Osteoblast (primary cell): ENCODE measurements around the gene OR2AT4. TPM values are rescaled to one million over a fixed set of nuclear protein-coding genes. Genes with fewer than 3 reads are reported as not detected.

Experiments
- DNase-seq: peaks from one replicate; pipeline ENCODE4 v3.0.0; 2011; ENCODE audit warnings: low spot score, mixed read lengths; ENCODE audit not compliant: insufficient read length; ENCODE audit errors: missing footprints
- H2AFZ ChIP-seq: 2 replicates; pipeline ENCODE4 v1.6.0; 2011; ENCODE audit warnings: mild to moderate bottlenecking, low read length
- H3K27ac ChIP-seq: 2 replicates; pipeline ENCODE4 v1.5.1; 2011; ENCODE audit warnings: mild to moderate bottlenecking, low read depth, low read length, moderate library complexity
- H3K27me3 ChIP-seq: 2 replicates; pipeline ENCODE4 v1.6.0; 2012; ENCODE audit warnings: mild to moderate bottlenecking, control low read depth, inconsistent platforms, low read length, moderate library complexity; ENCODE audit not compliant: insufficient read depth
- H3K36me3 ChIP-seq: 2 replicates; pipeline ENCODE4 v1.5.1; 2011; ENCODE audit warnings: mild to moderate bottlenecking, low read length, control low read depth, moderate library complexity; ENCODE audit not compliant: insufficient read depth
- H3K4me1 ChIP-seq: 2 replicates; pipeline ENCODE4 v1.5.1; 2011; ENCODE audit warnings: mild to moderate bottlenecking, low read length, control low read depth, moderate library complexity; ENCODE audit not compliant: insufficient read depth
- H3K4me2 ChIP-seq: 2 replicates; pipeline ENCODE4 v1.6.0; 2011; ENCODE audit warnings: mild to moderate bottlenecking, low read length; ENCODE audit not compliant: insufficient read depth
- H3K4me3 ChIP-seq: fragments of 200-600 bp; sonication (generic); 3 replicates; pipeline ENCODE4 v1.5.1; 2012; ENCODE audit warnings: mild to moderate bottlenecking, low read length, inconsistent platforms; ENCODE audit not compliant: insufficient read depth
- H3K79me2 ChIP-seq: 2 replicates; pipeline ENCODE4 v1.6.0; 2012; ENCODE audit warnings: mild to moderate bottlenecking, low read length, control low read depth, inconsistent platforms; ENCODE audit not compliant: insufficient read depth
- H3K9me3 ChIP-seq: 2 replicates; pipeline ENCODE4 v1.5.1; 2011; ENCODE audit warnings: low read depth, low read length, control low read depth
- H4K20me1 ChIP-seq: 2 replicates; pipeline ENCODE4 v1.6.0; 2012; ENCODE audit warnings: mild to moderate bottlenecking, low read length, control low read depth; ENCODE audit not compliant: insufficient read depth
- CTCF ChIP-seq: IDR thresholded peaks from 2 replicates; pipeline ENCODE4 v1.5.1; 2011; ENCODE audit warnings: mild to moderate bottlenecking, low read depth, low read length, moderate library complexity; ENCODE audit errors: extremely low read depth
- total RNA-seq: library from RNA; depleted of rRNA; stranded (reverse); fragments of >200 nt; gene quantifications from 2 replicates; pipeline ENCODE4 v1.2.3, GENCODE V29; 2012

OR2AT4 gene
- total RNA-seq, 1 donor, result not detected

- H3K27me3 ChIP-seq, result peaks cover 29% of the 10 kb centered on the region
- DNase-seq, result no peak
- no peak for TF ChIP-seq CTCF
Measured at GRCh38 chr11:75135651-75136050, 39.0 kb upstream of the OR2AT4 start.

DNA sequence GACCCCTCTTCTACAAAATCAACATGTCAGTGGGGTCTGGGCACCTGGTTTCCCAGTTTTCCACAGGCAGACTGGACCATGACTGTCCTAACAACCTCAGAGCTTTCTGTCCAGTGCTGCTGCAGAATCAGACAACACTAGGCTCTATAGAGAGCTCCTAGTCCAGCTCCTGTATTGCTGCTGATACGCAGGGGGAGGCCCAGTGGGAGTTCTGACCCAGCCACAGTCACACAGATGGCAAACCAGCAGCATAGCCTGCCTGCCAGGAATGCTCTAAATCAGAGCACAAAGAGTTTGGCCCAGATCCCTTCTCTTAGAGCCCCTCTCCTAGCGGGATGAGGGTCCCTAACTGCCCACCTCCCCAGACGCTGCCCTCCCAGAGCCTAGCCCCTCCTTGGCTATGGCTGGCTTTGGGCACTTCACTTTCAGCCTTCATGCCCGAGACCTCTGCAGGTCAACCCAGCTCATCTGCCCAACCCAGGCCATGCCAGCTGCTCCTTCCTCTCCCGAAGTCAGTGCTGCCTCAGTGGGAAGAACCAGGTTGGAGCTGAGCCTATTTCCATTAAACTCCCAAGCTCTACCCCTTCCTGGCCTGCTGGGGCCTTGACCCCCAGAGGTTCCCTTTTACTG is 38.5 kb upstream of the OR2AT4 start:
- Histone ChIP-seq H3K79me2 (no peaks in the 10 kb centered on the region), H4K20me1 (no peaks in the 10 kb centered on the region), H3K4me1 (no peaks in the 10 kb centered on the region), H3K9me3 (no peaks in the 10 kb centered on the region), H2AFZ (no peak overlapping the region), H3K27me3 (peaks cover 29% of the 10 kb centered on the region), H3K4me3 (no peak overlapping the region), H3K27ac (no peak overlapping the region), H3K36me3 (no peaks in the 10 kb centered on the region), H3K4me2 (no peak overlapping the region)
- DNase-seq, result no peak
- no peak for TF ChIP-seq CTCF

More at GRCh38 chr11:75135651-75136050, 39.0 kb upstream of the OR2AT4 start:
- Histone ChIP-seq H3K9me3 (no peaks in the 10 kb centered on the region), H3K4me2 (no peak overlapping the region), H2AFZ (no peak overlapping the region), H3K4me3 (no peak overlapping the region), H3K27ac (no peak overlapping the region), H4K20me1 (no peaks in the 10 kb centered on the region), H3K79me2 (no peaks in the 10 kb centered on the region), H3K4me1 (no peaks in the 10 kb centered on the region), H3K36me3 (no peaks in the 10 kb centered on the region)

DNA sequence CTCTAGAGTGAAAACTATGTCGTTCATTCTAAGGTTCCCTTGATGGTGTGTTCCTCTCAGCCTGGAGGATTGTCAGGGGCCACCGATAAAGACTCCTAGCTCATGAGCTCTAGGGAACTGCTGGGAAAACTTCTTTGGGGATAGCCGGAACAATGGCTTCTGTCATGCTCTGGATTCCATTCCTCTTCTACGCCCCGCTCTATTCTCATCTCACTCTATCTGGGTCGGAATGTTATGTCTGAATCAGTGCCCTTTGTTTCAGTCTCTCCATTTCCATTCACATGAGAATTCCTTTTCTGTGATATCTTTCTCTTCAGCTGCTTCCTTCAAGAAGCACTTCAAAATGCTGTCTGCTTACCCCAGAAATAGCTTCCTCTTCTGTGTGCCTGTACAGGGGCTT is 37.3 kb upstream of the OR2AT4 start:
- no peaks in the 10 kb centered on the region for H3K79me2 ChIP-seq
- H3K36me3 ChIP-seq, result no peaks in the 10 kb centered on the region
- H3K9me3 ChIP-seq, result no peaks in the 10 kb centered on the region
- no peaks in the 10 kb centered on the region for H4K20me1 ChIP-seq
- H3K27me3 ChIP-seq, result peaks cover 28% of the 10 kb centered on the region
- no peak overlapping the region for H2AFZ ChIP-seq
- no peaks in the 10 kb centered on the region for H3K4me1 ChIP-seq
- no peak overlapping the region for H3K27ac ChIP-seq
- H3K4me2 ChIP-seq, result no peak overlapping the region
- TF ChIP-seq CTCF, result no peak
- no peak overlapping the region for H3K4me3 ChIP-seq
- DNase-seq, result no peak

DNA sequence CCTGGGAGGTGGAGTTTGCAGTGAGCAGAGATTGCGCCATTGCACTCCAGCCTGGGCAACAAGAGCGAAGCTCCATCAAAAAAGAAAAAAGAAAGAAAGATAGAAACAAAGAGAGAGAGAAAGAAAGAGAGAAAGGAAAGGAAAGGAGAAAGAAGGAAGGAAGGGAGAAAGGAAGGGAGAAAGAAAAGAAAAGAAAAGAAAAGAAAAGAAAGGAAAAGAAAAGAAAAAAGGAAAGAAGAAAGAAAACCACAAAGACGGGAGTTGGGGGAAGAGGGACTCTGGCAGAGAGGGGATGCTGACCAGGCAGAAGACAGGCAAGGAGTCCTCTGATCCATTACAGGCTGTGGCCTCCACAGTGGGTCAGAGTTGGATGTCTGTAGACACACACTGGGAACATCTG is 35.4 kb upstream of the OR2AT4 start:
- Histone ChIP-seq H3K27me3 (peaks cover 21% of the 10 kb centered on the region), H2AFZ (no peak overlapping the region), H3K9me3 (no peaks in the 10 kb centered on the region), H3K4me1 (no peaks in the 10 kb centered on the region), H3K4me3 (no peak overlapping the region), H3K79me2 (no peaks in the 10 kb centered on the region), H3K36me3 (no peaks in the 10 kb centered on the region), H3K4me2 (no peak overlapping the region), H3K27ac (no peak overlapping the region), H4K20me1 (no peaks in the 10 kb centered on the region)
- TF ChIP-seq CTCF, result no peak
- DNase-seq, result no peak
